ENCODE data around the gene CHMP1B.

GRCh38 chr18:11847811-11848210, 3.4 kb upstream of the CHMP1B start:
- TF ChIP-seq CTCF (IDR thresholded peaks at IDR 0.05) = no peak
- no peak for TF ChIP-seq POLR2AphosphoS5 (IDR thresholded peaks at IDR 0.05)
